Measurements from ENCODE around the gene MSANTD2. TPM values are rescaled to one million over a fixed set of nuclear protein-coding genes. Genes with fewer than 3 reads are reported as not detected.

The MSANTD2 gene
- total and polyA plus RNA-seq, 2 donors = 7.7 to 22.2 TPM

- no peaks in the 10 kb centered on the region for H3K36me3 ChIP-seq (ENCODE audit: control insufficient read depth in 2 of 2, insufficient read depth in 2 of 2, low read length in 1 of 2)
- H3K4me3 ChIP-seq (ENCODE audit: low read length in 2 of 2) = no peak overlapping the region
- no peaks in the 10 kb centered on the region for H3K9me3 ChIP-seq (ENCODE audit: control insufficient read depth in 2 of 2, insufficient read depth in 1 of 2, low read length in 1 of 2)
- DNase-seq (ENCODE audit: low read depth in 6 of 9, low spot score in 9 of 9) = no peak
- H3K27me3 ChIP-seq (ENCODE audit: control insufficient read depth in 2 of 2, insufficient read depth in 1 of 2, low read length in 1 of 2) = peaks cover 8 to 78% of the 10 kb centered on the region in 2 donors
- H3K4me1 ChIP-seq (ENCODE audit: control insufficient read depth in 2 of 2, insufficient read depth in 2 of 2, low read length in 2 of 2) = peaks cover 0 to 17% of the 10 kb centered on the region in 2 donors
- H3K27ac ChIP-seq (ENCODE audit: low read depth in 1 of 2, low read length in 1 of 2) = peak overlapping the region in 1 of 2 donors; percentile 38
- WGBS = 88% methylated on average over 14 of the region's 14 CpGs
Measured at GRCh38 chr11:124747406-124748099, 52.7 kb downstream of the MSANTD2 start.

- Histone ChIP-seq H3K4me1 (ENCODE audit: control insufficient read depth in 2 of 2, insufficient read depth in 2 of 2, low read length in 2 of 2) (peaks cover 0 to 16% of the 10 kb centered on the region in 2 donors), H3K27me3 (ENCODE audit: control insufficient read depth in 2 of 2, insufficient read depth in 1 of 2, low read length in 1 of 2) (peaks cover 11 to 81% of the 10 kb centered on the region in 2 donors)
- 3% methylated on average over 37 of the region's 37 CpGs for WGBS
Measured at GRCh38 chr11:124746621-124747243, 53.5 kb downstream of the MSANTD2 start.

GRCh38 chr11:124745835-124746620 lies 54.2 kb downstream of the MSANTD2 start:
- WGBS = 7% methylated on average over 41 of the region's 41 CpGs
- Histone ChIP-seq H3K27ac (ENCODE audit: low read depth in 1 of 2, low read length in 1 of 2) (peak overlapping the region; percentile 72 to 88), H3K36me3 (ENCODE audit: control insufficient read depth in 2 of 2, insufficient read depth in 2 of 2, low read length in 1 of 2) (no peaks in the 10 kb centered on the region), H3K4me3 (ENCODE audit: low read length in 2 of 2) (peak overlapping the region; percentile 58 to 62), H3K4me1 (ENCODE audit: control insufficient read depth in 2 of 2, insufficient read depth in 2 of 2, low read length in 2 of 2) (peaks cover 0 to 16% of the 10 kb centered on the region in 2 donors), H3K9me3 (ENCODE audit: control insufficient read depth in 2 of 2, insufficient read depth in 1 of 2, low read length in 1 of 2) (no peaks in the 10 kb centered on the region), H3K27me3 (ENCODE audit: control insufficient read depth in 2 of 2, insufficient read depth in 1 of 2, low read length in 1 of 2) (peaks cover 15 to 81% of the 10 kb centered on the region in 2 donors)
- peak in 1 of 9 donors; percentile 62 for DNase-seq (ENCODE audit: low read depth in 6 of 9, low spot score in 9 of 9)

More at GRCh38 chr11:124746621-124747243, 53.5 kb downstream of the MSANTD2 start:
- peak in 8 of 9 donors; percentile 61 to 90 (median 76) for DNase-seq (ENCODE audit: low read depth in 6 of 9, low spot score in 9 of 9)
- peak overlapping the region; percentile 72 to 88 for H3K27ac ChIP-seq (ENCODE audit: low read depth in 1 of 2, low read length in 1 of 2)
- no peaks in the 10 kb centered on the region for H3K9me3 ChIP-seq (ENCODE audit: control insufficient read depth in 2 of 2, insufficient read depth in 1 of 2, low read length in 1 of 2)
- peak overlapping the region; percentile 58 to 62 for H3K4me3 ChIP-seq (ENCODE audit: low read length in 2 of 2)
- H3K36me3 ChIP-seq (ENCODE audit: control insufficient read depth in 2 of 2, insufficient read depth in 2 of 2, low read length in 1 of 2) = no peaks in the 10 kb centered on the region

GRCh38 chr11:124745270-124745834 lies 54.9 kb downstream of the MSANTD2 start:
- Histone ChIP-seq H3K9me3 (ENCODE audit: control insufficient read depth in 2 of 2, insufficient read depth in 1 of 2, low read length in 1 of 2) (no peaks in the 10 kb centered on the region), H3K4me3 (ENCODE audit: low read length in 2 of 2) (no peak overlapping the region), H3K27ac (ENCODE audit: low read depth in 1 of 2, low read length in 1 of 2) (no peak overlapping the region), H3K36me3 (ENCODE audit: control insufficient read depth in 2 of 2, insufficient read depth in 2 of 2, low read length in 1 of 2) (no peaks in the 10 kb centered on the region), H3K4me1 (ENCODE audit: control insufficient read depth in 2 of 2, insufficient read depth in 2 of 2, low read length in 2 of 2) (peaks cover 4 to 19% of the 10 kb centered on the region in 2 donors), H3K27me3 (ENCODE audit: control insufficient read depth in 2 of 2, insufficient read depth in 1 of 2, low read length in 1 of 2) (peaks cover 17 to 83% of the 10 kb centered on the region in 2 donors)
- DNase-seq (ENCODE audit: low read depth in 6 of 9, low spot score in 9 of 9) = no peak
- WGBS = 86% methylated on average over 44 of the region's 44 CpGs

GRCh38 chr11:124743050-124743449 lies 57.2 kb downstream of the MSANTD2 start:
- peaks cover 0 to 7% of the 10 kb centered on the region in 2 donors for H3K9me3 ChIP-seq (ENCODE audit: control insufficient read depth in 2 of 2, insufficient read depth in 1 of 2, low read length in 1 of 2)
- H3K36me3 ChIP-seq (ENCODE audit: control insufficient read depth in 2 of 2, insufficient read depth in 2 of 2, low read length in 1 of 2) = no peaks in the 10 kb centered on the region
- H3K27me3 ChIP-seq (ENCODE audit: control insufficient read depth in 2 of 2, insufficient read depth in 1 of 2, low read length in 1 of 2) = peaks cover 21 to 90% of the 10 kb centered on the region in 2 donors
- H3K27ac ChIP-seq (ENCODE audit: low read depth in 1 of 2, low read length in 1 of 2) = no peak overlapping the region
- 93% methylated on average over 6 of the region's 6 CpGs for whole genome bisulfite sequencing
- peaks cover 6 to 36% of the 10 kb centered on the region in 2 donors for H3K4me1 ChIP-seq (ENCODE audit: control insufficient read depth in 2 of 2, insufficient read depth in 2 of 2, low read length in 2 of 2)
- DNase-seq (ENCODE audit: low read depth in 6 of 9, low spot score in 9 of 9) = no peak
- H3K4me3 ChIP-seq (ENCODE audit: low read length in 2 of 2) = no peak overlapping the region

GRCh38 chr11:124742555-124742954 lies 57.7 kb downstream of the MSANTD2 start:
- WGBS = 92% methylated on average over 2 of the region's 2 CpGs
- no peak for DNase-seq (ENCODE audit: low read depth in 6 of 9, low spot score in 9 of 9)
- Histone ChIP-seq H3K9me3 (ENCODE audit: control insufficient read depth in 2 of 2, insufficient read depth in 1 of 2, low read length in 1 of 2) (peaks cover 0 to 7% of the 10 kb centered on the region in 2 donors), H3K27ac (ENCODE audit: low read depth in 1 of 2, low read length in 1 of 2) (no peak overlapping the region), H3K4me3 (ENCODE audit: low read length in 2 of 2) (no peak overlapping the region), H3K36me3 (ENCODE audit: control insufficient read depth in 2 of 2, insufficient read depth in 2 of 2, low read length in 1 of 2) (no peaks in the 10 kb centered on the region), H3K27me3 (ENCODE audit: control insufficient read depth in 2 of 2, insufficient read depth in 1 of 2, low read length in 1 of 2) (peaks cover 18 to 91% of the 10 kb centered on the region in 2 donors), H3K4me1 (ENCODE audit: control insufficient read depth in 2 of 2, insufficient read depth in 2 of 2, low read length in 2 of 2) (peaks cover 6 to 36% of the 10 kb centered on the region in 2 donors)

GRCh38 chr11:124740277-124740882 lies 59.8 kb downstream of the MSANTD2 start:
- no peak overlapping the region for H3K27ac ChIP-seq (ENCODE audit: low read depth in 1 of 2, low read length in 1 of 2)
- WGBS = 3% methylated on average over 37 of the region's 37 CpGs
- DNase-seq (ENCODE audit: low read depth in 6 of 9, low spot score in 9 of 9) = peak in 1 of 9 donors; percentile 59
- no peaks in the 10 kb centered on the region for H3K36me3 ChIP-seq (ENCODE audit: control insufficient read depth in 2 of 2, insufficient read depth in 2 of 2, low read length in 1 of 2)
- H3K9me3 ChIP-seq (ENCODE audit: control insufficient read depth in 2 of 2, insufficient read depth in 1 of 2, low read length in 1 of 2) = peaks cover 0 to 7% of the 10 kb centered on the region in 2 donors
- H3K27me3 ChIP-seq (ENCODE audit: control insufficient read depth in 2 of 2, insufficient read depth in 1 of 2, low read length in 1 of 2) = peaks cover 18 to 77% of the 10 kb centered on the region in 2 donors
- H3K4me1 ChIP-seq (ENCODE audit: control insufficient read depth in 2 of 2, insufficient read depth in 2 of 2, low read length in 2 of 2) = peaks cover 6 to 28% of the 10 kb centered on the region in 2 donors
- peak overlapping the region; percentile 50 to 55 for H3K4me3 ChIP-seq (ENCODE audit: low read length in 2 of 2)

- Histone ChIP-seq H3K4me1 (ENCODE audit: control insufficient read depth in 2 of 2, insufficient read depth in 2 of 2, low read length in 2 of 2) (peaks cover 6 to 28% of the 10 kb centered on the region in 2 donors), H3K9me3 (ENCODE audit: control insufficient read depth in 2 of 2, insufficient read depth in 1 of 2, low read length in 1 of 2) (peaks cover 0 to 7% of the 10 kb centered on the region in 2 donors), H3K27me3 (ENCODE audit: control insufficient read depth in 2 of 2, insufficient read depth in 1 of 2, low read length in 1 of 2) (peaks cover 18 to 70% of the 10 kb centered on the region in 2 donors), H3K36me3 (ENCODE audit: control insufficient read depth in 2 of 2, insufficient read depth in 2 of 2, low read length in 1 of 2) (no peaks in the 10 kb centered on the region), H3K4me3 (ENCODE audit: low read length in 2 of 2) (peak within 1 kb of the TSS; percentile 50 to 55), H3K27ac (ENCODE audit: low read depth in 1 of 2, low read length in 1 of 2) (no peak within 1 kb of the TSS)
- peak in 7 of 9 donors; percentile 50 to 89 (median 74) for DNase-seq (ENCODE audit: low read depth in 6 of 9, low spot score in 9 of 9)
- WGBS = 4% methylated on average over 59 of the region's 59 CpGs
Measured at GRCh38 chr11:124739479-124740276, 60.5 kb downstream of the MSANTD2 start, which contains the start of gene NRGN. NRGN (plus strand) TSS chr11:124739942; CDS start chr11:124740085, 143 bp downstream.

Data from thymus (tissue), 11 donors.